ENCODE measurements around the gene TCF12.
A peak's percentile ranks its signal among the peaks of the same experiment; 100 is the strongest.

TCF12 gene

GRCh38 chr15:57025264-57025926 is 107.0 kb downstream of the TCF12 start:
- no peak for DNase-seq

- DNase-seq: no peak
These were observed 107.7 kb downstream of the TCF12 start for GRCh38 chr15:57026016-57026592.

GRCh38 chr15:57027596-57027995 is 109.2 kb downstream of the TCF12 start:
- DNase-seq: no peak

- DNase-seq: no peak
These were observed 109.7 kb downstream of the TCF12 start for GRCh38 chr15:57028176-57028575.

GRCh38 chr15:57030011-57030410 is 111.6 kb downstream of the TCF12 start:
- DNase-seq: no peak

GRCh38 chr15:57031082-57031481 is 112.6 kb downstream of the TCF12 start:
- no peak for DNase-seq

GRCh38 chr15:57031605-57032004 is 113.2 kb downstream of the TCF12 start:
- peak; percentile 81 for DNase-seq

- DNase-seq: no peak
These were observed 113.9 kb downstream of the TCF12 start for GRCh38 chr15:57032338-57032737.

- no peak for DNase-seq
These were observed 115.4 kb downstream of the TCF12 start for GRCh38 chr15:57033715-57034439.

- no peak for DNase-seq
These were observed 116.2 kb downstream of the TCF12 start for GRCh38 chr15:57034613-57035012.

- no peak for DNase-seq
These were observed 117.2 kb downstream of the TCF12 start for GRCh38 chr15:57035664-57036063.

- no peak for DNase-seq
These were observed 117.9 kb downstream of the TCF12 start for GRCh38 chr15:57036352-57036751.

GRCh38 chr15:57037548-57037947 is 119.1 kb downstream of the TCF12 start:
- DNase-seq: no peak

GRCh38 chr15:57038040-57038439 is 119.6 kb downstream of the TCF12 start:
- DNase-seq: no peak

GRCh38 chr15:57038496-57038895 is 120.1 kb downstream of the TCF12 start:
- DNase-seq: no peak

GRCh38 chr15:57041416-57041815 is 123.0 kb downstream of the TCF12 start:
- peak; percentile 54 for DNase-seq

GRCh38 chr15:57044072-57044702 is 125.7 kb downstream of the TCF12 start:
- DNase-seq: no peak

GRCh38 chr15:57044970-57045369 is 126.5 kb downstream of the TCF12 start:
- no peak for DNase-seq

GRCh38 chr15:57045741-57046382 is 127.4 kb downstream of the TCF12 start:
- no peak for DNase-seq

- no peak for DNase-seq
These were observed 130.6 kb downstream of the TCF12 start for GRCh38 chr15:57048930-57049549.

- no peak for DNase-seq
These were observed 135.0 kb downstream of the TCF12 start for GRCh38 chr15:57053470-57053869.

- DNase-seq: no peak
These were observed 135.8 kb downstream of the TCF12 start for GRCh38 chr15:57054204-57054750.

All from midbrain (tissue), 1 donor.